ENCODE measurements around the gene ZNF502.
"Not testable (repeated sequence)": the region's sequence is repeated elsewhere in the genome, so short reads cannot be mapped to it uniquely, and the experiment has no call there.

Gene ZNF502

GRCh38 chr3:44712455-44713075, at the start of gene ZNF502:
ZNF502 (plus strand) TSS chr3:44712660; CDS start chr3:44720262, 7,602 bp downstream.
- DNase-seq (ENCODE audit: low spot score): peak; percentile 87

- DNase-seq (ENCODE audit: low spot score): no peak
Observed at GRCh38 chr3:44665173-44665572, 47.3 kb upstream of the ZNF502 start.

- no peak for DNase-seq (ENCODE audit: low spot score)
Observed at GRCh38 chr3:44666346-44666745, 46.1 kb upstream of the ZNF502 start.

GRCh38 chr3:44669760-44670159, 42.7 kb upstream of the ZNF502 start:
- no peak for DNase-seq (ENCODE audit: low spot score)

GRCh38 chr3:44673466-44673865, 39.0 kb upstream of the ZNF502 start:
- DNase-seq (ENCODE audit: low spot score): not testable (repeated sequence)

- no peak for DNase-seq (ENCODE audit: low spot score)
Observed at GRCh38 chr3:44674211-44674610, 38.2 kb upstream of the ZNF502 start.

GRCh38 chr3:44678480-44679116, 33.9 kb upstream of the ZNF502 start:
- no peak for DNase-seq (ENCODE audit: low spot score)

- no peak for DNase-seq (ENCODE audit: low spot score)
Observed at GRCh38 chr3:44680921-44681455, 31.5 kb upstream of the ZNF502 start.

GRCh38 chr3:44682182-44682896, 30.1 kb upstream of the ZNF502 start:
- no peak for DNase-seq (ENCODE audit: low spot score)

GRCh38 chr3:44685128-44685800, 27.2 kb upstream of the ZNF502 start:
- DNase-seq (ENCODE audit: low spot score): peak; percentile 81

- no peak for DNase-seq (ENCODE audit: low spot score)
Observed at GRCh38 chr3:44687898-44688297, 24.6 kb upstream of the ZNF502 start.

- DNase-seq (ENCODE audit: low spot score): no peak
Observed at GRCh38 chr3:44721231-44722102, 9.0 kb downstream of the ZNF502 start.

GRCh38 chr3:44722103-44722401, 9.6 kb downstream of the ZNF502 start:
- DNase-seq (ENCODE audit: low spot score): no peak

GRCh38 chr3:44729384-44729910, 17.0 kb downstream of the ZNF502 start, which contains the start of gene ZNF501:
ZNF501 (plus strand) TSS chr3:44729635; CDS start chr3:44734422, 4,787 bp downstream.
- DNase-seq (ENCODE audit: low spot score): peak; percentile 88

- no peak for DNase-seq (ENCODE audit: low spot score)
Observed at GRCh38 chr3:44734646-44735168, 22.2 kb downstream of the ZNF502 start.

GRCh38 chr3:44761101-44761423, 48.6 kb downstream of the ZNF502 start:
- DNase-seq (ENCODE audit: low spot score): no peak

GRCh38 chr3:44761424-44762169, 49.1 kb downstream of the ZNF502 start, which contains the start of the genes KIAA1143 and KIF15:
KIAA1143 (minus strand) TSS chr3:44761619; CDS start chr3:44761602, 17 bp downstream.
KIF15 (plus strand) TSS chr3:44761794; CDS start chr3:44761866, 72 bp downstream.
- DNase-seq (ENCODE audit: low spot score): peak; percentile 98

- no peak for DNase-seq (ENCODE audit: low spot score)
Observed at GRCh38 chr3:44762170-44762677, 49.8 kb downstream of the ZNF502 start.

- DNase-seq (ENCODE audit: low spot score): no peak
Observed at GRCh38 chr3:44762690-44763089, 50.2 kb downstream of the ZNF502 start.

- no peak for DNase-seq (ENCODE audit: low spot score)
Observed at GRCh38 chr3:44764248-44764647, 51.8 kb downstream of the ZNF502 start.

Measured in Ammon's horn (tissue), 1 donor.